Endothelial cell of umbilical vein (primary cell): ENCODE data around the gene ASTN1. TPM values are rescaled to one million over a fixed set of nuclear protein-coding genes. Genes with fewer than 3 reads are reported as not detected.

Experiments
- BruUV-seq: library from RNA; stranded (reverse); fragments of 400-500 nt; replicated peaks from 2 replicates; lab custom pipeline; 2021; lab: Mats Ljungman, UMichigan
- CTCF ChIA-PET: fragments of 300-600, 350-600 bp; sonication (Branson Sonifier 250); formaldehyde crosslinking; loops from one replicate; lab custom pipeline; 2021; ENCODE audit warnings: antibody characterized with exemption, inconsistent platforms; lab: Charles Lee
- POLR2A ChIA-PET: fragments of 300-600, 350-600 bp; sonication (Branson Sonifier 250); formaldehyde crosslinking; loops from one replicate; lab custom pipeline; 2021; ENCODE audit warnings: antibody characterized with exemption, inconsistent platforms; lab: Charles Lee
- DNase-seq: peaks from one replicate; pipeline ENCODE4 v3.0.0-alpha.2; 2011; ENCODE audit warnings: low read depth, low spot score
- FAIRE-seq: peaks from 2 replicates; lab custom pipeline; 2011; peaks lifted over from hg19 to GRCh38; lab: Jason Lieb, UNC
- H2AFZ ChIP-seq: 2 replicates; pipeline ENCODE4 v1.6.0; 2012; ENCODE audit warnings: low read depth, low read length, control low read depth, inconsistent platforms
- H3K27ac ChIP-seq: 2 replicates; pipeline ENCODE4 v1.5.1; 2011; ENCODE audit warnings: low read depth, mild to moderate bottlenecking, control low read depth, low read length, moderate library complexity; ENCODE audit not compliant: insufficient read depth
- H3K27me3 ChIP-seq, 2 experiments: 2 replicates each; pipeline versions ENCODE4 v1.6.0 to v1.6.1; 2011; ENCODE audit warnings: low read length in 2 of 2, mixed read lengths in 1 of 2; ENCODE audit not compliant: control insufficient read depth in 2 of 2, insufficient read depth in 2 of 2
- H3K36me3 ChIP-seq, 2 experiments: 2 replicates in 1 of 2; 3 replicates in 1 of 2; pipeline ENCODE4 v1.5.1; 2011; ENCODE audit warnings: low read length in 2 of 2, mild to moderate bottlenecking in 1 of 2, moderate library complexity in 1 of 2; ENCODE audit not compliant: control insufficient read depth in 2 of 2, insufficient read depth in 2 of 2; ENCODE audit errors: extremely low read depth in 1 of 2
- H3K4me1 ChIP-seq: 3 replicates; pipeline ENCODE4 v1.5.1; 2011; ENCODE audit warnings: mild to moderate bottlenecking, low read length; ENCODE audit not compliant: control insufficient read depth, insufficient read depth; ENCODE audit errors: extremely low read depth
- H3K4me2 ChIP-seq: 2 replicates; pipeline ENCODE4 v1.6.1; 2011; ENCODE audit warnings: low read length, control low read depth, mixed read lengths; ENCODE audit not compliant: insufficient read depth
- H3K4me3 ChIP-seq, 3 experiments: fragments of 200-600 bp in 1 of 3; sonication (generic), shearing (Covaris generic) in 1 of 3; replicated peaks in 1 of 3; 2 replicates each; pipeline ENCODE4 v1.5.1; 2011 to 2016; ENCODE audit warnings: control low read depth in 3 of 3, low read length in 3 of 3, mild to moderate bottlenecking in 2 of 3, inconsistent platforms in 1 of 3, low read depth in 1 of 3, moderate library complexity in 1 of 3; ENCODE audit not compliant: insufficient read depth in 1 of 3
- H3K79me2 ChIP-seq: 2 replicates; pipeline ENCODE4 v1.6.0; 2012; ENCODE audit warnings: low read length, inconsistent platforms; ENCODE audit not compliant: control insufficient read depth, insufficient read depth
- H3K9ac ChIP-seq: replicated peaks from 2 replicates; pipeline ENCODE3; 2011; ENCODE audit warnings: low read length, control low read depth; ENCODE audit not compliant: insufficient read depth; ENCODE audit errors: extremely low read depth
- H3K9me1 ChIP-seq: replicated peaks from 3 replicates; pipeline ENCODE4 v1.6.0; 2011; ENCODE audit warnings: mild to moderate bottlenecking, low read length; ENCODE audit not compliant: control insufficient read depth, insufficient read depth; ENCODE audit errors: extremely low read depth
- H3K9me3 ChIP-seq: replicated peaks from 2 replicates; pipeline ENCODE4 v1.5.1; 2012; ENCODE audit warnings: low read length, inconsistent platforms; ENCODE audit not compliant: control insufficient read depth, insufficient read depth
- H4K20me1 ChIP-seq: replicated peaks from 2 replicates; pipeline ENCODE3; 2011; ENCODE audit warnings: mild to moderate bottlenecking, low read length; ENCODE audit not compliant: control insufficient read depth, insufficient read depth; ENCODE audit errors: extremely low read depth
- EZH2 ChIP-seq: IDR thresholded peaks from 2 replicates; pipeline ENCODE4 v1.6.1; 2012; ENCODE audit warnings: borderline replicate concordance, low read depth, mild to moderate bottlenecking, moderate library complexity, low read length, inconsistent platforms; ENCODE audit not compliant: severe bottlenecking
- FOS ChIP-seq: IDR thresholded peaks from 2 replicates; pipeline ENCODE4 v1.6.1; 2011; ENCODE audit warnings: mild to moderate bottlenecking, low read length, moderate library complexity, borderline replicate concordance; ENCODE audit not compliant: insufficient read depth
- GATA2 ChIP-seq: IDR thresholded peaks from 2 replicates; pipeline ENCODE4 v1.7.0; 2011; ENCODE audit warnings: low read depth, mild to moderate bottlenecking, moderate library complexity, mixed read lengths, low read length; ENCODE audit not compliant: insufficient read length, insufficient read depth
- JUN ChIP-seq: IDR thresholded peaks from 2 replicates; pipeline ENCODE4 v1.6.1; 2011; ENCODE audit warnings: borderline replicate concordance, low read depth; ENCODE audit not compliant: insufficient read length, insufficient read depth
- MYC ChIP-seq: IDR thresholded peaks from one replicate; pipeline ENCODE4 v1.6.1; 2011; ENCODE audit warnings: mild to moderate bottlenecking, low read depth, low read length
- POLR2A ChIP-seq: IDR thresholded peaks from 2 replicates; pipeline ENCODE4 v1.6.1; 2012; ENCODE audit warnings: low read depth, mild to moderate bottlenecking, control low read depth, low read length
- POLR2AphosphoS5 ChIP-seq: IDR thresholded peaks from 2 replicates; pipeline ENCODE4 v1.6.1; 2012; ENCODE audit warnings: low read depth, mild to moderate bottlenecking, control low read depth, low read length, moderate library complexity; ENCODE audit not compliant: insufficient read depth
- dilution Hi-C: fragments of 300-500 bp; cut with MboI; formaldehyde crosslinking; loops from one replicate; pipeline ENCODE4 v1.15.0; 2019; ENCODE audit warnings: low sequenced_read_pairs; ENCODE audit not compliant: extremely low pct_ligation_motif_present
- intact Hi-C: fragments of 100-400 bp; cut with micrococcal nuclease; formaldehyde crosslinking; loops from one replicate; pipeline ENCODE4 v1.10.0; 2022
- polyA plus RNA-seq, 4 experiments: library from polyadenylated mRNA; depleted of rRNA in 3 of 4; stranded (reverse) in 3 of 4; unstranded in 1 of 4; fragments of >200 nt; gene quantifications; 2 replicates each; pipeline versions ENCODE4 v1.2.1 to v1.2.3, GENCODE V29; 2011 to 2012; ENCODE audit warnings: missing spikeins in 1 of 4
- total RNA-seq: library from RNA; stranded (reverse); gene quantifications from 2 replicates; pipeline ENCODE4 v1.2.3, GENCODE V29; 2021
- TF ChIP-seq, protein P1 (sequence below): IDR thresholded peaks from 2 replicates; pipeline ENCODE4 v1.6.1; 2011; ENCODE audit not compliant: insufficient read depth, insufficient read length
- TF ChIP-seq, protein P2 (sequence below), 2 donors: IDR thresholded peaks; 1 replicate in 1 of 2; 2 replicates in 1 of 2; pipeline ENCODE4 v1.5.1; 2011; ENCODE audit warnings: low read length in 2 of 2, mild to moderate bottlenecking in 2 of 2, moderate library complexity in 2 of 2, control low read depth in 1 of 2, inconsistent platforms in 1 of 2, low read depth in 1 of 2; ENCODE audit not compliant: insufficient read depth in 1 of 2; ENCODE audit errors: extremely low read depth in 1 of 2

ASTN1 gene
- total and polyA plus RNA-seq, 2 donors (not counting 3 experiments of a cell fraction or from before 2014, with no cell fraction given), result 0.04 TPM; not detected in 1

DNA sequence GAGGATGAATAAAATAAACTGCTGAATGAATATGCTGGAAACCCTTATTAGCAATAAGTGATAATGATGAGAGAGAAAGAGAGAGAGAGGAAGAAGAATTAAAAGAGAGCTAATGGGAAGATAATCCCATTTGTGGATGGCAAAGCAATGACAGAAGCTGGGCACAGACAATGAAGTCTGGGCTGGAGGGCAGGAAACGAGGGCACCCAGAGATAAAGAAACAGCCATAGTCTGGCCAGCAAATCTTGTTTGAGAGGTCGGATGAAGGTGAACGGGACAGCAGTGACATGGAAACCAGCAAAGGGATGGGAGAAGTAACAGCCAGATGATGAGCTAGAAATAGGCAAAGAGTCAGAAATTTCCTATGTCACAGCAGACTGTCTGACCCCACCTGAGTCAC, 155.9 kb downstream of the ASTN1 start:
- no peak overlapping the region for H3K9ac ChIP-seq
- H3K36me3 ChIP-seq, result no peaks in the 10 kb centered on the region
- H3K27ac ChIP-seq, result no peak overlapping the region
- TF ChIP-seq GATA2 (no peak), EZH2 (no peak), POLR2AphosphoS5 (no peak), MYC (no peak), JUN (no peak), POLR2A (no peak), FOS (no peak)
- TF ChIP-seq, protein P1, sequence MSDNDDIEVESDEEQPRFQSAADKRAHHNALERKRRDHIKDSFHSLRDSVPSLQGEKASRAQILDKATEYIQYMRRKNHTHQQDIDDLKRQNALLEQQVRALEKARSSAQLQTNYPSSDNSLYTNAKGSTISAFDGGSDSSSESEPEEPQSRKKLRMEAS, result no peak
- TF ChIP-seq, protein P2, sequence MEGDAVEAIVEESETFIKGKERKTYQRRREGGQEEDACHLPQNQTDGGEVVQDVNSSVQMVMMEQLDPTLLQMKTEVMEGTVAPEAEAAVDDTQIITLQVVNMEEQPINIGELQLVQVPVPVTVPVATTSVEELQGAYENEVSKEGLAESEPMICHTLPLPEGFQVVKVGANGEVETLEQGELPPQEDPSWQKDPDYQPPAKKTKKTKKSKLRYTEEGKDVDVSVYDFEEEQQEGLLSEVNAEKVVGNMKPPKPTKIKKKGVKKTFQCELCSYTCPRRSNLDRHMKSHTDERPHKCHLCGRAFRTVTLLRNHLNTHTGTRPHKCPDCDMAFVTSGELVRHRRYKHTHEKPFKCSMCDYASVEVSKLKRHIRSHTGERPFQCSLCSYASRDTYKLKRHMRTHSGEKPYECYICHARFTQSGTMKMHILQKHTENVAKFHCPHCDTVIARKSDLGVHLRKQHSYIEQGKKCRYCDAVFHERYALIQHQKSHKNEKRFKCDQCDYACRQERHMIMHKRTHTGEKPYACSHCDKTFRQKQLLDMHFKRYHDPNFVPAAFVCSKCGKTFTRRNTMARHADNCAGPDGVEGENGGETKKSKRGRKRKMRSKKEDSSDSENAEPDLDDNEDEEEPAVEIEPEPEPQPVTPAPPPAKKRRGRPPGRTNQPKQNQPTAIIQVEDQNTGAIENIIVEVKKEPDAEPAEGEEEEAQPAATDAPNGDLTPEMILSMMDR (IDR thresholded peaks at IDR 0.05; ENCODE audit: extremely low read depth in 1 of 2, insufficient read depth in 1 of 2, low read depth in 1 of 2, low read length in 2 of 2), result no peak
- DNase-seq, result no peak
- H3K4me2 ChIP-seq, result no peak overlapping the region
- no TSS peak for BruUV-seq
- dilution Hi-C loops, result no loop called here
- H4K20me1 ChIP-seq, result no peaks in the 10 kb centered on the region
- H3K9me1 ChIP-seq, result no peaks in the 10 kb centered on the region
- no peaks in the 10 kb centered on the region for H3K79me2 ChIP-seq
- POLR2A ChIA-PET, result no interaction called here
- no peaks in the 10 kb centered on the region for H3K9me3 ChIP-seq
- no peak overlapping the region for H2AFZ ChIP-seq
- H3K4me1 ChIP-seq, result no peaks in the 10 kb centered on the region
- H3K4me3 ChIP-seq, result no peak overlapping the region
- H3K27me3 ChIP-seq, result no peaks in the 10 kb centered on the region
- no peak for FAIRE-seq
- CTCF ChIA-PET, result no interaction called here
- intact Hi-C loops, result no loop called here
